Measurements from ENCODE around the gene RBBP8. TPM values are rescaled to one million over a fixed set of nuclear protein-coding genes. Genes with fewer than 3 reads are reported as not detected.

RBBP8 gene
- total RNA-seq, 1 donor from 2014 or later = 1.9 TPM

GRCh38 chr18:22933966-22934423 lies 867 bp downstream of the RBBP8 start:
- no peak for DNase-seq (ENCODE audit: low spot score in 2 of 2)
- Histone ChIP-seq H3K27me3 (no peaks in the 10 kb centered on the region), H3K36me3 (no peaks in the 10 kb centered on the region), H3K27ac (peak overlapping the region; percentile 94 to 97), H3K9me3 (no peaks in the 10 kb centered on the region), H3K4me3 (peak overlapping the region; percentile 80 to 86), H3K4me1 (peaks cover 0 to 4% of the 10 kb centered on the region in 2 donors)
- intact Hi-C loops (cut with DNase I) = loop anchor here (1.0 to 10.0 kb wide), 6 partner anchors 48 to 1103 kb away; partner anchors contain the start of genes GATA6 and RMC1
- TF ChIP-seq CTCF (IDR thresholded peaks at IDR 0.05) = no peak

- Histone ChIP-seq H3K27me3 (no peaks in the 10 kb centered on the region), H3K9me3 (no peaks in the 10 kb centered on the region), H3K36me3 (no peaks in the 10 kb centered on the region), H3K27ac (no peak overlapping the region), H3K4me1 (peaks cover 0 to 4% of the 10 kb centered on the region in 2 donors), H3K4me3 (no peak overlapping the region)
- intact Hi-C loops (cut with DNase I) = loop anchor here (5.0 to 10.0 kb wide), 5 partner anchors 48 to 767 kb away; partner anchors contain the start of genes GATA6 and RMC1
- TF ChIP-seq CTCF (IDR thresholded peaks at IDR 0.05) = no peak
- DNase-seq (ENCODE audit: low spot score in 2 of 2) = no peak
Observed at GRCh38 chr18:22934789-22935188, 1.7 kb downstream of the RBBP8 start.

- intact Hi-C loops (cut with DNase I) = loop anchor here (10.0 kb wide), 1 partner anchor 569 kb away; the partner anchor contains the start of gene RMC1
- peaks cover 0 to 4% of the 10 kb centered on the region in 2 donors for H3K4me1 ChIP-seq
- no peak for TF ChIP-seq CTCF (IDR thresholded peaks at IDR 0.05)
- no peak overlapping the region for H3K4me3 ChIP-seq
- no peaks in the 10 kb centered on the region for H3K9me3 ChIP-seq
- H3K27me3 ChIP-seq = no peaks in the 10 kb centered on the region
- DNase-seq (ENCODE audit: low spot score in 2 of 2) = no peak
- no peaks in the 10 kb centered on the region for H3K36me3 ChIP-seq
- no peak overlapping the region for H3K27ac ChIP-seq
Observed at GRCh38 chr18:22935431-22935830, 2.3 kb downstream of the RBBP8 start.

DNA sequence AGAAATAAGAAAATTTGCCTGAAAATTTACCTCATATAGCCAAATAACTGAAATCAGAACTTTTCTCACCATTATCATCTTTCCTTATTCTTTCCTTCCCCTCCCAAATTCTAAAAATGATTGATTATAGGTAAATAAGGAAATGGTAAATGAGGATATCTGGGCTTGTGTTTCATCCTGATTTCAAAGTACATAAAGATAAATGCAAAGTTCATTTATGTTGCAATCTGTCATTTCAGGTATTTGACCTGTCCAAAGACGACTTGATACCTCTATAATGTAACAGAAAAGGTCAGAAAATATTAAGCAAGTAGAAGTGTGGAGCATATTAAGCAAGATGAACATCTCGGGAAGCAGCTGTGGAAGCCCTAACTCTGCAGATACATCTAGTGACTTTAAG lies 3.4 kb downstream of the RBBP8 start:
- Histone ChIP-seq H3K4me3 (no peak overlapping the region), H3K27ac (no peak overlapping the region), H3K9me3 (no peaks in the 10 kb centered on the region), H3K27me3 (no peaks in the 10 kb centered on the region), H3K4me1 (peaks cover 0 to 4% of the 10 kb centered on the region in 2 donors), H3K36me3 (no peaks in the 10 kb centered on the region)
- no peak for TF ChIP-seq CTCF (IDR thresholded peaks at IDR 0.05)
- intact Hi-C loops (cut with DNase I) = loop anchor here (10.0 kb wide), 1 partner anchor 568 kb away; the partner anchor contains the start of gene RMC1
- DNase-seq (ENCODE audit: low spot score in 2 of 2) = no peak

DNA sequence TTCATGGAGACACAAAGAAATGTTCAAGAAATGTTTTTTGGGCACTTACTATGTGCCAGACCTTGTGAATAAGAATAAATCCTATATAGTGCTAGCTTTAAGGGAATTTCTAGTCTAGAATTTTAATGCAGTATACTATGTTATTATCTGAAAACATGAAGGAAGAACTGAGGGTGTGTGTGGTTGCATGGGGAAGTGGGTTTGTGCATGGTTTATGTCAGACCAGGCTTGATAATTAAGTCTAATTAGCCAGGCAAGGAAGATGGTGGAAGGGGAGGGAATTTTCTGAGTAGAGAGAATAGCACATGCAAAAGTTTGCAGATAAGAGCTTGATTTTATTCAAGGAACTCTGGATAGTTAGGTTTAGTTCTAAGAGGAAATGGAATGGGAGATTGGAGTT lies 6.5 kb downstream of the RBBP8 start:
- no peaks in the 10 kb centered on the region for H3K27me3 ChIP-seq
- DNase-seq (ENCODE audit: low spot score in 2 of 2) = no peak
- intact Hi-C loops (cut with DNase I) = loop anchor here (10.0 kb wide), 1 partner anchor 565 kb away; the partner anchor contains the start of gene RMC1
- no peak overlapping the region for H3K4me3 ChIP-seq
- H3K4me1 ChIP-seq = no peaks in the 10 kb centered on the region
- H3K36me3 ChIP-seq = no peaks in the 10 kb centered on the region
- H3K9me3 ChIP-seq = no peaks in the 10 kb centered on the region
- no peak overlapping the region for H3K27ac ChIP-seq
- no peak for TF ChIP-seq CTCF (IDR thresholded peaks at IDR 0.05)
